ENCODE measurements around the gene ATRNL1. TPM values are rescaled to one million over a fixed set of nuclear protein-coding genes. Genes with fewer than 3 reads are reported as not detected.

Gene ATRNL1
- polyA plus RNA-seq, 3 donors from 2014 or later, result not detected

- no peak overlapping the region for H3K4me3 Mint-ChIP-seq
- H3K36me3 Mint-ChIP-seq, result no peaks in the 10 kb centered on the region
Measured at GRCh38 chr10:115659616-115660015, 566.5 kb downstream of the ATRNL1 start.

GRCh38 chr10:115660391-115660790 is 567.2 kb downstream of the ATRNL1 start:
- no peak for DNase-seq
- H3K9me3 Mint-ChIP-seq, result peaks cover 0 to 18% (median 4%) of the 10 kb centered on the region in 6 donors
- no peak overlapping the region for H3K27ac Mint-ChIP-seq

More at GRCh38 chr10:115659616-115660015, 566.5 kb downstream of the ATRNL1 start:
- DNase-seq, result no peak
- H3K27ac Mint-ChIP-seq, result no peak overlapping the region
- H3K9me3 Mint-ChIP-seq, result peaks cover 0 to 23% (median 4%) of the 10 kb centered on the region in 6 donors
- H3K27me3 Mint-ChIP-seq (ENCODE audit: low read depth in 3 of 3), result peaks cover 0 to 1% (median 0%) of the 10 kb centered on the region in 3 donors
- H3K4me1 Mint-ChIP-seq, result no peaks in the 10 kb centered on the region

GRCh38 chr10:115662422-115662821 is 569.3 kb downstream of the ATRNL1 start:
- Mint-ChIP-seq H3K27ac (no peak overlapping the region), H3K9me3 (peaks cover 2 to 11% (median 4%) of the 10 kb centered on the region in 6 donors), H3K4me1 (no peaks in the 10 kb centered on the region), H3K36me3 (no peaks in the 10 kb centered on the region), H3K27me3 (ENCODE audit: low read depth in 3 of 3) (peaks cover 0 to 1% (median 0%) of the 10 kb centered on the region in 3 donors), H3K4me3 (no peak overlapping the region)
- DNase-seq, result no peak

More at GRCh38 chr10:115660391-115660790, 567.2 kb downstream of the ATRNL1 start:
- Mint-ChIP-seq H3K27me3 (ENCODE audit: low read depth in 3 of 3) (peaks cover 0 to 1% (median 0%) of the 10 kb centered on the region in 3 donors), H3K36me3 (no peaks in the 10 kb centered on the region), H3K4me1 (no peaks in the 10 kb centered on the region), H3K4me3 (no peak overlapping the region)

- H3K27ac Mint-ChIP-seq, result no peak overlapping the region
- no peaks in the 10 kb centered on the region for H3K36me3 Mint-ChIP-seq
- H3K9me3 Mint-ChIP-seq, result peaks cover 0 to 10% (median 4%) of the 10 kb centered on the region in 6 donors
- H3K27me3 Mint-ChIP-seq (ENCODE audit: low read depth in 3 of 3), result peaks cover 0 to 1% (median 0%) of the 10 kb centered on the region in 3 donors
- DNase-seq, result no peak
- no peak overlapping the region for H3K4me3 Mint-ChIP-seq
- H3K4me1 Mint-ChIP-seq, result no peaks in the 10 kb centered on the region
Measured at GRCh38 chr10:115665549-115665948, 572.4 kb downstream of the ATRNL1 start.

GRCh38 chr10:115674496-115674895 is 581.3 kb downstream of the ATRNL1 start:
- Mint-ChIP-seq H3K4me1 (no peaks in the 10 kb centered on the region), H3K27me3 (ENCODE audit: low read depth in 3 of 3) (no peaks in the 10 kb centered on the region), H3K36me3 (no peaks in the 10 kb centered on the region), H3K27ac (no peak overlapping the region), H3K9me3 (peaks cover 0 to 24% (median 8%) of the 10 kb centered on the region in 6 donors), H3K4me3 (no peak overlapping the region)
- no peak for DNase-seq

GRCh38 chr10:115696747-115697146 is 603.6 kb downstream of the ATRNL1 start:
- peaks cover 2 to 25% (median 16%) of the 10 kb centered on the region in 6 donors for H3K9me3 Mint-ChIP-seq
- no peak overlapping the region for H3K4me3 Mint-ChIP-seq
- H3K36me3 Mint-ChIP-seq, result no peaks in the 10 kb centered on the region
- no peak for DNase-seq
- peaks cover 0 to 2% (median 2%) of the 10 kb centered on the region in 3 donors for H3K27me3 Mint-ChIP-seq (ENCODE audit: low read depth in 3 of 3)
- H3K4me1 Mint-ChIP-seq, result no peaks in the 10 kb centered on the region
- no peak overlapping the region for H3K27ac Mint-ChIP-seq

- no peaks in the 10 kb centered on the region for H3K27me3 Mint-ChIP-seq (ENCODE audit: low read depth in 3 of 3)
- no peak overlapping the region for H3K4me3 Mint-ChIP-seq
- peaks cover 0 to 27% (median 6%) of the 10 kb centered on the region in 6 donors for H3K9me3 Mint-ChIP-seq
- DNase-seq, result no peak
- no peak overlapping the region for H3K27ac Mint-ChIP-seq
- no peaks in the 10 kb centered on the region for H3K36me3 Mint-ChIP-seq
- no peaks in the 10 kb centered on the region for H3K4me1 Mint-ChIP-seq
Measured at GRCh38 chr10:115706026-115706425, 612.9 kb downstream of the ATRNL1 start.

GRCh38 chr10:115706488-115707076 is 613.4 kb downstream of the ATRNL1 start:
- no peaks in the 10 kb centered on the region for H3K4me1 Mint-ChIP-seq
- H3K9me3 Mint-ChIP-seq, result peaks cover 0 to 26% (median 6%) of the 10 kb centered on the region in 6 donors
- no peak for DNase-seq
- no peak overlapping the region for H3K4me3 Mint-ChIP-seq
- H3K27me3 Mint-ChIP-seq (ENCODE audit: low read depth in 3 of 3), result no peaks in the 10 kb centered on the region
- no peak overlapping the region for H3K27ac Mint-ChIP-seq
- no peaks in the 10 kb centered on the region for H3K36me3 Mint-ChIP-seq

GRCh38 chr10:115710136-115710535 is 617.0 kb downstream of the ATRNL1 start:
- no peak for DNase-seq
- H3K36me3 Mint-ChIP-seq, result no peaks in the 10 kb centered on the region
- H3K27me3 Mint-ChIP-seq (ENCODE audit: low read depth in 3 of 3), result no peaks in the 10 kb centered on the region
- no peak overlapping the region for H3K27ac Mint-ChIP-seq
- H3K9me3 Mint-ChIP-seq, result peaks cover 0 to 29% (median 5%) of the 10 kb centered on the region in 6 donors
- no peaks in the 10 kb centered on the region for H3K4me1 Mint-ChIP-seq
- no peak overlapping the region for H3K4me3 Mint-ChIP-seq

- Mint-ChIP-seq H3K9me3 (peaks cover 0 to 24% (median 3%) of the 10 kb centered on the region in 6 donors), H3K36me3 (no peaks in the 10 kb centered on the region), H3K4me1 (no peaks in the 10 kb centered on the region), H3K4me3 (no peak overlapping the region), H3K27me3 (ENCODE audit: low read depth in 3 of 3) (no peaks in the 10 kb centered on the region), H3K27ac (no peak overlapping the region)
- no peak for DNase-seq
Measured at GRCh38 chr10:115711306-115711705, 618.1 kb downstream of the ATRNL1 start.

GRCh38 chr10:115720121-115720520 is 627.0 kb downstream of the ATRNL1 start:
- H3K27me3 Mint-ChIP-seq (ENCODE audit: low read depth in 3 of 3), result peaks cover 0 to 2% (median 0%) of the 10 kb centered on the region in 3 donors
- no peaks in the 10 kb centered on the region for H3K4me1 Mint-ChIP-seq
- H3K9me3 Mint-ChIP-seq, result peaks cover 0 to 18% (median 3%) of the 10 kb centered on the region in 6 donors
- H3K27ac Mint-ChIP-seq, result no peak overlapping the region
- H3K36me3 Mint-ChIP-seq, result no peaks in the 10 kb centered on the region
- H3K4me3 Mint-ChIP-seq, result no peak overlapping the region
- DNase-seq, result no peak

- H3K4me1 Mint-ChIP-seq, result no peaks in the 10 kb centered on the region
- no peak for DNase-seq
Measured at GRCh38 chr10:115727129-115727528, 634.0 kb downstream of the ATRNL1 start.

GRCh38 chr10:115744089-115744488 is 650.9 kb downstream of the ATRNL1 start:
- H3K27me3 Mint-ChIP-seq (ENCODE audit: low read depth in 3 of 3), result peaks cover 0 to 4% (median 0%) of the 10 kb centered on the region in 3 donors
- DNase-seq, result no peak
- H3K36me3 Mint-ChIP-seq, result no peaks in the 10 kb centered on the region
- H3K27ac Mint-ChIP-seq, result no peak overlapping the region
- H3K4me3 Mint-ChIP-seq, result no peak overlapping the region
- no peaks in the 10 kb centered on the region for H3K4me1 Mint-ChIP-seq
- peaks cover 0 to 17% (median 2%) of the 10 kb centered on the region in 6 donors for H3K9me3 Mint-ChIP-seq

More at GRCh38 chr10:115727129-115727528, 634.0 kb downstream of the ATRNL1 start:
- Mint-ChIP-seq H3K4me3 (no peak overlapping the region), H3K36me3 (no peaks in the 10 kb centered on the region), H3K27me3 (ENCODE audit: low read depth in 3 of 3) (peaks cover 0 to 2% (median 2%) of the 10 kb centered on the region in 3 donors), H3K9me3 (peaks cover 0 to 22% (median 6%) of the 10 kb centered on the region in 6 donors), H3K27ac (no peak overlapping the region)

- H3K9me3 Mint-ChIP-seq, result peaks cover 0 to 17% (median 2%) of the 10 kb centered on the region in 6 donors
- no peak overlapping the region for H3K27ac Mint-ChIP-seq
- DNase-seq, result no peak
- no peaks in the 10 kb centered on the region for H3K4me1 Mint-ChIP-seq
- peaks cover 0 to 4% (median 0%) of the 10 kb centered on the region in 3 donors for H3K27me3 Mint-ChIP-seq (ENCODE audit: low read depth in 3 of 3)
- no peaks in the 10 kb centered on the region for H3K36me3 Mint-ChIP-seq
- H3K4me3 Mint-ChIP-seq, result no peak overlapping the region
Measured at GRCh38 chr10:115745943-115746342, 652.8 kb downstream of the ATRNL1 start.

GRCh38 chr10:115747811-115748210 is 654.6 kb downstream of the ATRNL1 start:
- H3K36me3 Mint-ChIP-seq, result no peaks in the 10 kb centered on the region
- H3K27ac Mint-ChIP-seq, result no peak overlapping the region
- no peak overlapping the region for H3K4me3 Mint-ChIP-seq
- H3K27me3 Mint-ChIP-seq (ENCODE audit: low read depth in 3 of 3), result peaks cover 0 to 4% (median 0%) of the 10 kb centered on the region in 3 donors
- DNase-seq, result no peak
- peaks cover 0 to 17% (median 4%) of the 10 kb centered on the region in 6 donors for H3K9me3 Mint-ChIP-seq
- H3K4me1 Mint-ChIP-seq, result no peaks in the 10 kb centered on the region

All from immature natural killer cell (primary cell).